Hematopoietic multipotent progenitor cell treated with erythropoietin and hydrocortisone succinate and interleukin-3 and kit ligand, for 8 days (in vitro differentiated cells): Measurements from ENCODE around the gene SERPINB12.

Source experiments
- DNase-seq: peaks from one replicate; pipeline ENCODE4 v3.0.0-alpha.2; 2015

Gene SERPINB12

GRCh38 chr18:63552581-63552980 lies 10.4 kb downstream of the SERPINB12 start:
- no peak for DNase-seq

- DNase-seq: no peak
Observed at GRCh38 chr18:63553081-63553480, 10.9 kb downstream of the SERPINB12 start.

GRCh38 chr18:63559567-63560491 lies 17.7 kb downstream of the SERPINB12 start:
- DNase-seq: no peak

GRCh38 chr18:63562284-63562683 lies 20.1 kb downstream of the SERPINB12 start:
- DNase-seq: no peak

- no peak for DNase-seq
Observed at GRCh38 chr18:63564021-63564420, 21.9 kb downstream of the SERPINB12 start.

GRCh38 chr18:63564561-63564960 lies 22.4 kb downstream of the SERPINB12 start:
- DNase-seq: no peak

- no peak for DNase-seq
Observed at GRCh38 chr18:63567276-63567675, 25.1 kb downstream of the SERPINB12 start.

- no peak for DNase-seq
Observed at GRCh38 chr18:63567825-63568224, 25.7 kb downstream of the SERPINB12 start.

- DNase-seq: no peak
Observed at GRCh38 chr18:63570721-63571120, 28.6 kb downstream of the SERPINB12 start.

GRCh38 chr18:63575681-63576080 lies 33.5 kb downstream of the SERPINB12 start:
- no peak for DNase-seq

- DNase-seq: peak; percentile 50
Observed at GRCh38 chr18:63578357-63578958, 36.3 kb downstream of the SERPINB12 start.

- no peak for DNase-seq
Observed at GRCh38 chr18:63579616-63580015, 37.4 kb downstream of the SERPINB12 start.

- no peak for DNase-seq
Observed at GRCh38 chr18:63585988-63586387, 43.8 kb downstream of the SERPINB12 start.

GRCh38 chr18:63586431-63586830 lies 44.3 kb downstream of the SERPINB12 start:
- DNase-seq: no peak

- no peak for DNase-seq
Observed at GRCh38 chr18:63586966-63587365, 44.8 kb downstream of the SERPINB12 start, which contains the start of gene SERPINB13. Gene SERPINB13 (plus strand): TSS chr18:63587343. CDS start chr18:63588668, 1,325 bp downstream.

GRCh38 chr18:63588909-63589308 lies 46.7 kb downstream of the SERPINB12 start:
- DNase-seq: no peak

- DNase-seq: peak; percentile 3
Observed at GRCh38 chr18:63590373-63590772, 48.2 kb downstream of the SERPINB12 start.

GRCh38 chr18:63590966-63591695 lies 49.0 kb downstream of the SERPINB12 start:
- no peak for DNase-seq

- no peak for DNase-seq
Observed at GRCh38 chr18:63591725-63592124, 49.6 kb downstream of the SERPINB12 start.

GRCh38 chr18:63592471-63592870 lies 50.3 kb downstream of the SERPINB12 start:
- DNase-seq: no peak

- DNase-seq: no peak
Observed at GRCh38 chr18:63596964-63597363, 54.8 kb downstream of the SERPINB12 start.

GRCh38 chr18:63603355-63603754 lies 61.2 kb downstream of the SERPINB12 start:
- no peak for DNase-seq

- DNase-seq: no peak
Observed at GRCh38 chr18:63603772-63604171, 61.6 kb downstream of the SERPINB12 start.
